ENCODE data around the gene OXCT2.

Gene OXCT2

DNA sequence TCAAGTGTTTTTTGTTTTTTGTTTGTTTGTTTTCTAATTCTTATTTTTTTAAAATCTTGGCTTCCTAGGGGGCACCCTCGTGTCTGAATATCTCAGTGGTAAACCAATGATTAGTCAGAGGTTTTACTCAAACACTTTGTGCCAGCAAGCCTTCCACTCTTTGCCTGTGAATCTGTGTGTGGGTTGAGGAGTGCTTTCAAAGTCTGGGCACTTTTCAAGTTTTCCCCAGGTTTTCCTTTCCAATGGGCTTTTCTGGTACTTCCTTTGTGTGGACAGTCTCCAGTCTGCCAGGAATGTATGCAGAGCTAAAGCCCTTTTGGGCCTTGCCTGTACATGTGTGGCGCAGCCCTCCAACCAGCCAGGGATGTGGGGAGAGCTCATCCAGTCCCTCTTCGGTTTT, 42.1 kb downstream of the OXCT2 start:
- no peak for DNase-seq

GRCh38 chr1:39727932-39728317, 43.2 kb downstream of the OXCT2 start:
- no peak for DNase-seq

GRCh38 chr1:39727221-39727931, 43.8 kb downstream of the OXCT2 start:
- DNase-seq = no peak

GRCh38 chr1:39726600-39726999, 44.5 kb downstream of the OXCT2 start:
- no peak for DNase-seq

- no peak for DNase-seq
Measured at GRCh38 chr1:39722495-39722894, 48.7 kb downstream of the OXCT2 start.

- no peak for DNase-seq
Measured at GRCh38 chr1:39721664-39722063, 49.5 kb downstream of the OXCT2 start.

GRCh38 chr1:39720094-39720999, 50.8 kb downstream of the OXCT2 start:
- DNase-seq = no peak
